Left colon (tissue), 2 donors: Measurements from ENCODE around the gene COPS9. TPM values are rescaled to one million over a fixed set of nuclear protein-coding genes. Genes with fewer than 3 reads are reported as not detected.

Experiments
- ATAC-seq: fragments of 200-7000 bp; cut with Tn5 transposase; one replicate; pipeline ENCODE4 v1.9.1; 2020; ENCODE audit warnings: mild to moderate bottlenecking, moderate library complexity
- DNase-seq, 2 donors: peaks; one replicate each; pipeline ENCODE4 v3.0.0-alpha.2; 2020
- intact Hi-C, 2 donors: fragments of 100-400 bp; cut with DNase I in 1 of 2; cut with micrococcal nuclease in 1 of 2; formaldehyde crosslinking; loops; one replicate each; pipeline versions ENCODE4 v1.11.2 to v1.14.0; 2022; cut with DNase I, micrococcal nuclease
- total RNA-seq, 2 donors: library from RNA; stranded (reverse); fragmentation: NEBNext Ultra II Directional; extraction: Animal tissue kit (Norgen Biotek cat#: 25700); gene quantifications; one replicate each; pipeline ENCODE4 v1.2.1, GENCODE V29; 2021
- donor health status: DM: no; HTN: no; CAD: no.
- donor health status: DM: yes; HTN: yes; CAD: no.

The COPS9 gene
- total RNA-seq, 2 donors from 2014 or later, result 100.0 to 100 TPM

DNA sequence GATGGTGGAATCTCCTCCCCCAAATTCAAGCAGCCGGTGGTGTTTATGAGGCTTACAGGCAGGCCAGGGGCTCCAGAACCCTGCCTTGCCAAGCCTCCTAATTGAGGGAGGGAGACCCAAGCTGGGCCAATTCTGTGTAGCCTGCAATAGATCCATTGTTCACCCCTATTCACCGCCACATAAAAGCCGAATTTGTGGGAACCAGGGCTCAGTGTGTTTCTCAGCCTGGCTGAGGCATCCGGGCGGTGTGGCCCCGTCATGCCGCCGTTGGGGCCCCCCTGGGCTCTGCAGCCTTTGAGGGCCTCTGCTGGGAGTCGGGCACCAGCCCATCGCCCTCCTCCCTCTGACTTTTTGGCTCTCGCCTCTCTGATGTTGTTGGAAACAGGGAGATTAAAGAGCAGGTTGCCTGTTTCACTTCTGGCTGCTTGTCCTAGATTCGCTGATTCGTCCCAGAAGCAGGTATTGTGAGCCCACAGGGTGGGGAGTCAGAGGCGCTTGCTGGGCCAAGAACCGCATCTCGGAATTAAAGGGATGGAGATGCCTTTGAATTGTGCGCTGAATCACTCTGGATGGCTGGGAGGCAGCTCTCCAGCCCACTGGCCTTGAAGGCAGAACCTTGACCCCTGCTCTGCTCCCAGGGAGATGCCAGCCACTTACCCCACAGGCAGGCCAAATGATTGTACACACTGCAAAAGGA, 19.1 kb upstream of the COPS9 start:
- intact Hi-C loops, result no loop called here
- no peak for ATAC-seq

DNA sequence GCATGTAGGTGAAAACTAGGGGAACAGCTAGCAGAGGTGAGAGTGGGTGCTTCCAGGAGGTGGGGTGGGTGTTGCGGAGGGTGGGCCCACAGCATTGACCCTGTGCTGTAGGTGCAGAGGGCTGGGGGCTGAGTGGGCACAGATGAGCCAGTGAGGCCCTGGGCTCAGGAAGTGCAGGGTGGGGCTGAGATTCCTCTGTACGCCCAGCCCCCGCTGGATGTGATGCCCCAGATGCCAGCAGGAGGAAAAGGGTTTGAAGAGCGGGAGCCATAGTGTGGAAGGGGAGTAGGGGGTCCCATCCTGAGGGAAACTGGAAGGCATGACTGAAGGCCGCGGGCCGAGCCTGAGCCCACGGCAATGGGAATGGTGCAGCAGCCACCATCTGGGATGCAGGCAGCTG, 18.5 kb upstream of the COPS9 start:
- no peak for ATAC-seq
- DNase-seq, result no peak
- intact Hi-C loops, result no loop called here

More for the DNA sequence above, 19.1 kb upstream of the COPS9 start:
- no peak for DNase-seq

DNA sequence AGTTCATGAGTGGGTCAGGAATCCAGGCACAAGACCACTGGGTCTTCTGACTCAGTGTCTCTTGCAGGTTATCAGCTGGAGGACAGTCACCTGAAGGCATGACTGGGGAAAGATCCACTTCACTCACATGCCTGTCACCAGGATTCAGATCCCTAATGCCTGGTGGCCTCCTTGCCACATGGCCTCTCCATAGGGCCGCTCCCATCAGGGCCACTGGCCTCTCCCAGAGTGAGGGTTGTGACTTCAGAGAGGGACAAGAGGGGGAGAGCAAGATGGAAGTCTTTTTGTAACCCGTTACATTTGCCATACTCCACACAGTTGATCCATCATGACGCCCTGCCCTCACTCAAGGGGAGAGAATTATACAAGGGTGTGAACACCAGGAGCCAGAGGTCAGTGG, 17.3 kb upstream of the COPS9 start:
- intact Hi-C loops, result no loop called here
- no peak for ATAC-seq
- no peak for DNase-seq

DNA sequence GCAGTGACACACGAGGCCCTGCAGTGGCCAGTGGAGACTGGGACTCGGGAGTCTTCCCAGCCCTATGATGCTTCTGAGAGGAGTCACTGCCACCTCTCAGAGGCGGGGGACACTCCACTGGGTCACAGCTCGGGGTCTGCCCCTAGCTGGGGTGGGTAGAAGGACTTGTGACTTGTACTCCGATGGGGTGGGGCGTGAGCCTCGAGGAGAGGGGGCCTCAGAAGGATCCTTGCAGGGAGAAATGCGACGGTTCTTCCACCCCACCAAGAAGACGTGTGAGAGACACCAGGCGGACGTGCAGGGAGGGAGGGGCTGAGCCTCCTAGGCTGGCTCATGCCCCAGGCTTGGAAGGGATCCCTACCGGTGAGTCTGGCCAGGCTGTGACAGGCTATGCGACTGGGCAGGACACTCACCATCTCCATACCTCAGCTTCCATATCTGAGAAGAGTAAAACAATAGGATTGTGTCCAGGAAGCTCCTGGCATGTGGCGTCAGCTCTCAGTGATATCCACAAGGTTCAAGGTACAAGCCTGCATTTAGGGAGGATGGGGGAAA, 15.4 kb upstream of the COPS9 start:
- no peak for ATAC-seq
- no peak for DNase-seq
- intact Hi-C loops, result no loop called here

DNA sequence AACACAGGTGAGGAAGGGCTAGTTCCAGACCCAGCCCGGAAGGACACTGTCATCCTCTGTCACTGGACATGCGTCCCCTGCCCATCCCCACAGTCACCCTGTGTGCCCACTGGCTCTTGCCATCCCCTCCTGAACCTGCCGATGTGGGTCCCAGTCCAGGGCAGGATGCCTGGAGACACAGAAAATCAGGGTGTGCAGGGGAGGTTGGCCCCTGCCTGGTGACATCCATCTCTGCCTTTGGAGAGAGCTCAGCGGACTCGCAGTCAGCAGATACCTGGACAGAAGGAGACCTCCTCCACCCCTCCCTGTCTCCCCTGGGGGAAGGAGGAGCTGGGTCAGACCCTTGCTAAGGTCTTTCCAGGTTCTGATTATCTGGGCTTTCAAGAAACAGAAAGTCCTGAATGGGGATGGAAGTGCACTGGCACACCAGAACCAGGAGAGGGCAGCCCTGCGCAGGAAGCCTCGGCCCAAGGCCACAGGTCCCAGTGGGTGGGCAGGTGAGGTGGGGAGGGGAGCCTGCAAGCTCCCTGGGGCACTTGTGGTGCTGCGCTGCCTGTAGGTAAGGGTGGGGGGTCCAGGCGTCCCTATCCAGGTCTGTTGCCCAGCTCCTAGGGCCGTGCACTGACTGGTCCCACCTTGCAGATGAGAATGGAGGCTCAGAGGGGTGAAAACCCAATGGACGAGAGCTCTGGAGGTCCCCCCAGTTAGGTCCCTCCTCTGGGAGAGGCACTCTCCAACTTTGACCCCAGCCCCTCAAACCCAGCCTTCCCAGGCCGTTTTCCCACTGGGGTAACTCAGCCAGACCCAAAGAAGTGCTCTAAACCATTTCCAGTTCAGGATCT, 14.1 kb upstream of the COPS9 start:
- DNase-seq (peak in 1 of 2 donors; percentile 24), ATAC-seq (peak; percentile 57)
- intact Hi-C loops, result no loop called here

DNA sequence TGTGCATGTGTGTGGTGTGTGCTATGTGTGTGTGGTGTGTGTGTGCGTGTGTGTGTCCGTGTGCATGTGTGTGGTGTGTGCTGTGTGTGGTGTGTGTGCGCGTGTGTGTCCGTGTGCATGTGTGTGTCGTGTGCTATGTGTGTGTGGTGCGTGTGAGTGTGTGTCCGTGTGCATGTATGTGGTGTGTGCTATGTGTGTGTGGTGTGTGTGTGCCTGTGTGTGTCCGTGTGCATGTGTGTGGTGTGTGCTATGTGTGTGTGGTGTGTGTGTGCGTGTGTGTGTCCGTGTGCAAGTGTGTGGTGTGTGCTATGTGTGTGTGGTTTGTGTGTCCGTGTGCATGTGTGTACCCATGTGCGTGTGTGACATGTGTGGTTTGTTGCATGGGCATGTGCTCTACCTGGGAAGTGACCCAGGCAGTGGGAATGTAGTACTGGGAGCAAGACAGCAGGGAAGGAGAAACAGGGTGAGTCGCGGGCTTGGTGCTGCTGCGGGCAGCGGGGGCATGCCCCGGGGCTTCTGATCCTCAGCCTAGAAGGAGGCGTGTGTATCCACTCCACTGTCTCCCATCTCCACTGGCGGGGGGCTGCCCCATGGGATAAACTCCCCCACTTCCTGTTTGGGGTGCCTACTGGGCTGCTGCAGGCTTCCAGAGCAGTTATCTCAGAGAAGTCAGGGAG, 11.9 kb upstream of the COPS9 start:
- DNase-seq (no peak), ATAC-seq (no peak)
- intact Hi-C loops, result no loop called here

DNA sequence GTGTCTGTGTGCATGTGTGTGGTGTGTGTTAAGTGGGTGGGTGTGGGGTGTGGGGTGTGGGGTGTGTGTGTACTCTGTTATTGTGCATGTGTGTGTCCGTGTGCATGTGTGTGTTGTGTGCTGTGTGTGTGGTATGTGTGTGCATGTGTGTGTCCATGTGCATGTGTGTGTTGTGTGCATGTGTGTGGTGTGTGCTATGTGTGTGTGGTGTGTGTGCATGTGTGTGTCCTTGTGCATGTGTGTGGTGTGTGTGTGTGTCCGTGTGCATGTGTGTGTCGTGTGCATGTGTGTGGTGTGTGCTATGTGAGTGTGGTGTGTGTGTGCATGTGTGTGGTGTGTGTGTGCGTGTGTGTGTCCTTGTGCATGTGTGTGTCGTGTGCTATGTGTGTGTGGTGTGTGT, 11.3 kb upstream of the COPS9 start:
- DNase-seq (no peak), ATAC-seq (no peak)
- intact Hi-C loops, result no loop called here

DNA sequence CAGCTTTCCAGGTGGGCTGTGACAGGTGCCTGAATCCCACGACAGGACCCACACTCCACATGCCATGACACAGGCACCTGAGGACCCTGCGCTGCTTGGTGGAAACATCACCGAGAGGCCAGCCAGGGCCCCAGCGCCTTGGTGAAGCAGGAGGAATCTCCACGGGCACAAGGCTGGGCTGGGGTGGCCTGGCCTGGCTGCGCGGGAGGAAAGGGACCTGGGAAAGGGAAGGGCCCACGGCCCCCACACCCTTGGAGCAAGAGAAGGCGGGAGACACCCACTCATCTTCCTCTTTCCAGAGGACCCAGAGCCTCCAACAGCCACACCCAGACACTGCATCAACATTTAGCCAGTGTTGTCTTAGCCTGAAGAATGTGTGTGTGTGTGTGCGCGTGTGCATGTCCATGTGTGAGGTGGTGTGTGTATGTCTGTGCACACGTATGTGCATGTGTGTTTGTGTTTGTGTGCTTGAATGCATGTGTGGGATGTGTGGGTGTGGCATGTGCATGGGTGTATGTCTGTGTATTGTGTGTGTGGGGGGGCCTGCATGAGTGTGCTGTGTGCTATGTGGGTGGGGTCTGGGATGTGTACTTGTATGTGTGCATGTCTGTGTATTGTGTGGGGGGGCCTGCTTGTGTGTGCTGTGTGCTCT, 10.6 kb upstream of the COPS9 start:
- no peak for ATAC-seq
- intact Hi-C loops, result no loop called here
- no peak for DNase-seq

DNA sequence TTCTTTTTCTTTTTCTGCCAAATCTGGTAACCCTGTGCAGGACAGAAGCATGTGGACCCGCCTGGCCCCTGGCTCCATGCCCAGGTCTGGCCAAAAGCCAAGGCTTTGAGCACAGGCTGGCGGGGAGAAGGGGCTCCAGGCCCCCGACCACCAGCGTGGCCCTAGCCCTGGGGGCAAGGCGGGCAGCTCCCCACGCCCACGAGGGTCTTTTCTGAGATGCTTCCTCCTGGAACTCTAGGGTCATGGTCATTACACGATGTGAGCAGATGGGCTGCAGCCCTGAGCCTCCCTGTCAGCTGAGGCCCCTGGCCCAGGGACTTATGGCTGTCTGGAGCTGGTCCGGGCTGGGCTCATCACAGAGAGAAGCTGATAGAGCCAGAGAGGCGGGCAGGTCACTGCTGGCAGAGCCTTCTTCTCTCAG, 10.0 kb upstream of the COPS9 start:
- no peak for ATAC-seq
- intact Hi-C loops, result no loop called here
- DNase-seq, result no peak

DNA sequence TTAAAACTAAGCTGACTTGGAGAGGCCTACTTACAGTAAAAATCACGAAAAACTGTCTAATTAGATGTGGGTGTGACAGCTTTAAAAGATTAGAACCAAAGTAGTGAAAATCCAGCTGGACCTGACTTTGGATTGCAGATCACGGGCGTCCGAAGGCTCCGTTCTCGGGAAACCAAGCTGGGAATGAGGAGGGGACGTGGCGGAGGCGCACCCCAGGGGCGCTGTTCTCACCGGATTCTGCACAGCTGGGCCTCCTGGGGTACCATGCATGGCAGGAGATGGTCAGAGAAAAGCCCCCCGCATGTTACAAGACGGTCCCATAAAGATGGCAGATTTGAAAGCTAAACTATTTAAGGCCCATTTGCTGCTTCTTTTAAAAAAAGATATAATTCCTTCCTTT, 9.4 kb upstream of the COPS9 start:
- no peak for ATAC-seq
- DNase-seq, result no peak
- intact Hi-C loops, result no loop called here

DNA sequence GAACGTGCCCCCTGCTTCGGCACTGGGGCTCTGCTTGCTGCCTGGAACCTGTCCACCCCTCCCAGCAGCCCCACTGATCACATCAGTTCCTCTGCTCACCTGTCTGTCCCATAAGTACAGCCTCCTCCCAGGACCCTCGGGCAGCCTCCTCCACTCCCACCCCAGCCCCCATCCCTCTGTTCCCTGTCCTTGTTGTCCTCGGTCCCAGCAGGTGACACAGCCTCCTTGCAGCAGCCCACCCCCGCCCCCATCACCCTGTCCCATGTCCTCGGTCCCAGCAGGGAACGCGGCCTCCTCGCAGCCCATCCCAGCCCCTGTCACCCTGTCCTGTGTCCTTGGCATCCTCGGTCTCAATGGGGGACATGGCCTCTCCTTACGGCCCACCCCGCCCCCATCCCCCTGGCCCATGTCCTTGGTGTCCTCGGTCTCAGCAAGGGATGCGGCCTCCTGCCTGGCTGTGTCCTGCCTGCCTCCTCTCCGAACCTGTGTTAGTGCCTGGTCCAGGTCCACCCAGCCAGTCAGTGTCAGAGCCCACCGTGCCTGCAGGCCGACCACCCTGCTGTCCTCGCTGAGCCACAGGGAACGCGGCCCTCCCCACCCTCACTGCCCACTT, 8.7 kb upstream of the COPS9 start:
- no peak for ATAC-seq
- intact Hi-C loops, result loop anchor here in 1 of 2 donors (5.0 kb wide), 1 partner anchor 87 kb away; no protein-coding TSS in a partner anchor
- no peak for DNase-seq

DNA sequence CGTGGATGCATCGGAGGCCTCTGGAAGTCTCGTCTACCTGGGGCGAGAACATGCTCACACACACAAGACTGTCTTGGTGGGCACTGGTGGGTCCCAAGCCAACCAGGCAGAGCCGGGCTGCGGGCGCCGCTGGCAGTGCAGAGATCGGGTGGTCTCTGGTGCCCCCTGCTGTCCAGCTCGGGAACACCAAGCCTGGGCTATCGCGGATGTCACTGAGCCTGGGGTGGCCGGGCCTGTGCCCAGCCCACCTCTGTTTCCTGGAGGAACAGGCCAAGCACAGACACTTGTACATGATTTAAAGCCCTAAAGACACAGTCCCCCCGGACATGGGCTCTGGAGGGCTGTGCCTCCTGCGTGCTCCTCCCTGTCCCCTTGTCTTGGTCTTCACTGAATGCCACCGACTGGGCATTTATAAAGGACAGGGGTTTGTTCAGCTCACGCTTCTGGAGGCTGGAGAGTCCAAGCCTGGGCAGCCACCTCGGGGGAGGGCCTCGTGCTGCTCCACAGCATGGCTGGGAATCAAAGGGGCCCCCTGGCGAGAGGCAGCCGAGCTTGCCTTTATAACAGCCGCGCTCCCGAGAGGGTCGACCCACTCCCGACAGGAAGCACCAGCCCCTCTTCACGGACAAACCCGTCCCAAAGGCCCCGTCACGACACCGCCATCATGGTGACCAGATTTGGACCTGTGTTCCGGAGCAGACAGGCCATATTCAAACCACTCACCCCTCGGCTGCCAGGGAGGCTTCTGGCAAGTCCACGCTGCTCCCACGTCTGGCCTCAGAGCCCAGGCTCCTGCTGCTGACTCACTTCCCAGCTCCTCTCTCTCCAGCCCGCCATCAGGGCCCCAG, 7.9 kb upstream of the COPS9 start:
- intact Hi-C loops, result loop anchor here (2.0 to 5.0 kb wide), 2 partner anchors 81 to 87 kb away; no protein-coding TSS in a partner anchor
- DNase-seq (peak in 1 of 2 donors; percentile 74), ATAC-seq (peak; percentile 94)

DNA sequence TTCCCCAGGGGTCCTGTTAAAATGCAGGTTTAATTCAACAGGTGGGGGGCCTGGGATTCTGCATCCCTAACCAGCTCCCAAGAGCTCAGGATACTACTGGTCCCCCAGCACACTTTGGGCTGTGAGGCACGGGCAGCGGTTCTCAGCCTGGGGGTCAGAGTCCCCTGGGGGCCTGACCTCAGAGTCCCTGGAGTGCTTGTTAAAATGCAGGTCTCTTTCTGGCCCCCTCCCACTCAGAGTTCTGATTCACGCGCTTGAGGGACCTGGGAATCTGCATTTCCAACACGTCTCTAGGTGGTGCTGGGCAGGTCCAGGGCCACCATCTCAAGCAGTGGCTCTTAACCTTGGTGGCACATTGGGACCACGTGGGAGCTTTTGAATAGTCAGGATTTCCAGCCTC, 7.2 kb upstream of the COPS9 start:
- DNase-seq (no peak), ATAC-seq (peak; percentile 17)
- intact Hi-C loops, result loop anchor here (2.0 to 5.0 kb wide), 2 partner anchors 80 to 86 kb away; no protein-coding TSS in a partner anchor

DNA sequence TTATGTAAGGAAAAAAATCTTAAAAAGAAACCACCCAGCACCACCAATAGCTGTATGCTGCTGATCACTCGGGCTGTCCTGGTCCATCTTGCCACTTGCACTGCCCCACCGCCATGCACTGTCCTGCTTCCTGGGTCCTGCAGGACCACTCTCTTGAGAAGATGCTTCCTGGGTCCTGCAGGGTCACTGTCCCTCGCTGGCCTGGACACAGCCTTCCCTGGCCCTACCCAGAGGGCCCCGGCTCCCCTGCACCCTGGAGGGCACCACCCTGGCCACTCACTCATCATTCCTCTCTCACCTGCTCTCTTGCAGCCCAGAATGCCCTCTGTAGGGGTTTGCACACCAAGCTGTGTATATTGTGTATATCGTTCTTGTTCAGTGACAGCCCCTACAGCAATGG, 6.8 kb upstream of the COPS9 start:
- DNase-seq, result no peak
- ATAC-seq, result no peak
- intact Hi-C loops, result loop anchor here (2.0 to 5.0 kb wide), 2 partner anchors 80 to 86 kb away; no protein-coding TSS in a partner anchor

DNA sequence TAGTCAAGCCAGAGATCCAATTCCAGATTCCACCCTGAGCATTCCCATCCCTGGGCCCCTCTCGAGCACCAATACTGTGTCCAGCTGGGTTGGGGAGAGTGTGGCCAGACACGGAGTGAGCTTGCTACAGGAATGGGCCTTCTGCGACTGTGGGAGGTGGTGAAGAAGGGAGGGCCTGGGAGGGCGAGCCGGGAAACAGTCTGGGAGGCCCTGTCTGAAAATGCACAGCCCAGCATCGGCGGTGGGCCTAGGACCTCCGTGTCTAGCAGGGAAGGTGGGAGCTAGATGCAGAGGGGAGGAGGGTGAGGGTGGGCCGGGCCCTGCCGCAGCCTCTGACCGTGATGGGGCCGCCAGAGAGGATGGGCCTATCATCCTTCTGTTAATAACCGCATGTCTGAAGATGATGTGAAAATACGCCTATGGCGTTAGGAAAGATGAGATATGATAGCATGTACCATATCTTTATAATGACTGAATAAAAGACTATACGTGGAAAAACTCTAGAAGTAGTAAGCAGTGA, 6.2 kb upstream of the COPS9 start:
- no peak for ATAC-seq
- no peak for DNase-seq
- intact Hi-C loops, result loop anchor here (2.0 to 5.0 kb wide), 2 partner anchors 80 to 85 kb away; no protein-coding TSS in a partner anchor

DNA sequence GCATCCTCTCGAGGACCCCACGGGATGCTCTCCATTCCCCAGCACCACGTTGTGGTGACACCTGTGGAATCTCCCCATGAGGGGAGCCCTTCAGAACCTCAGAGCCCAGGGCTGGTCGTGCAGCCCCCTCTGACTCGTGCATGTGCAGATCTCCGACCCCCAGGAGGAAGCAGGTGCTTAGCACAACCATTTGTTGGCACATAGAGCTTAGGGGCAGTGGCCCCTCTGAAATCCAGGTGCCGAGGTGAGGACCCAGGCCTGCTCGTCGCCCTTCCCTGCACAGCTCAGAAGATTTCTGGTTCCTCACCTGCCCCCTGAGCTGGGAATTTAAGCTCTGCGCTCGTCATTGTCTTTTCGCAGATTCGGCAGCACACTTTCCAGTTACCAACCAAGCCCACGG, 5.6 kb upstream of the COPS9 start:
- intact Hi-C loops, result loop anchor here (2.0 to 5.0 kb wide), 2 partner anchors 79 to 84 kb away; no protein-coding TSS in a partner anchor
- ATAC-seq (no peak), DNase-seq (no peak)

DNA sequence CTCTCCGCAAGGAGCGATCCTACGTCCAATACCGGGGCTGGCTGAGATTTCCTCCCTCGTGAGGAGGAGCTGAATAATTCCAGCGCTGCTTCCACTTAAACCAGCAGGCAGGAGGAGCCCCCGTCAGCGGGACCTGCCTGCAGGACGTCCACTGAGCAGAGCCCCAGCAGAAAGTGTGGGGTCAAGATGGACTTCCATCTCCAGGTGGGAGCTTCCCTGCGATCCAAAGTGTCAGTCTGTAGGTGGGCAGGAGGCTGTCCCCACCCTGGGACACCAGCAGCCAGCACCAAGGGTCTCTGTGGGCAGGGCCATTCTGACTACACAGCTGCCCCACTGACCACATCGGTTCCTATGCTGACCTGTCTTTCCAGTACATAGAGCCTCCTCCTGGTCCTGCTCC, 4.8 kb upstream of the COPS9 start:
- intact Hi-C loops, result loop anchor here in 1 of 2 donors (5.0 kb wide), 1 partner anchor 84 kb away; no protein-coding TSS in a partner anchor
- peak in 1 of 2 donors; percentile 2 for DNase-seq

More for the DNA sequence above, 4.8 kb upstream of the COPS9 start:
- ATAC-seq, result no peak
